HG03457 (cell line): Measurements from ENCODE around the gene CD59.
"Not testable (repeated sequence)": the region's sequence is repeated elsewhere in the genome, so short reads cannot be mapped to it uniquely, and the experiment has no call there.

Experiments used
- ATAC-seq: cut with Tn5 transposase; IDR thresholded peaks from one replicate; pipeline ENCODE4 v1.9.1; 2021; ENCODE audit warnings: moderate number of reproducible peaks; ENCODE audit not compliant: unreplicated experiment

The CD59 gene

GRCh38 chr11:33669598-33670249, 66.5 kb downstream of the CD59 start:
- no peak for ATAC-seq

DNA sequence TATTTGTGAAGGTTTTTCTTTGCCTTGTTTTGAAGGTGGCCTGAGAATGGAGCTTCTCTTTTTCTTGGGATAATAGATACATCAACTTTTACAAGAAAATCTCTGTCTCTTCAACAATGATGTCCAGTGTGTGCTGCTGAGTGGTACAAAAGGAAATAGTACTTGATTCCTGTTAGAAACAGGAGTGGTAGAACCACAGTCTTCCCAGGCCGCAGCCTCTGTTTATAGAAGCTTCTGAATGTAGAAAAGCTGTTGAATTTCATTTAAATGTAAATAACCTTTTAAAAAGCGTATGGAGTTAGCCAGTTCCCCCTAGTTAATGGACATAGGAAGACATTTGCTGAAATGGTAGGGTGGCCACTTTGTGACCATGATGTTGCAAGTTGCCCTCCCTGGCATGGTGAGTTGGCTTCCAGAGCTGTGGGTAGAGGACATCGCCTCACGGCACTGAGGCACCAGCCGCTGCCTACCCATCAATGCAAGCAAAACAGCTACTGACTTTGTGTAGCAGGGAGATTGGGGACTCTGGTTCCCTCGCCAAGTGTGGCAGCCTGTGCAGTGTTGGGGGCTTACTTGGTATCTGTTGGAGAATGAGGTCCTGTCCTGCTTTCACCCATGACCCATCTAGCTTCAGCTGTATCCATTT, 67.1 kb downstream of the CD59 start:
- ATAC-seq, result no peak

DNA sequence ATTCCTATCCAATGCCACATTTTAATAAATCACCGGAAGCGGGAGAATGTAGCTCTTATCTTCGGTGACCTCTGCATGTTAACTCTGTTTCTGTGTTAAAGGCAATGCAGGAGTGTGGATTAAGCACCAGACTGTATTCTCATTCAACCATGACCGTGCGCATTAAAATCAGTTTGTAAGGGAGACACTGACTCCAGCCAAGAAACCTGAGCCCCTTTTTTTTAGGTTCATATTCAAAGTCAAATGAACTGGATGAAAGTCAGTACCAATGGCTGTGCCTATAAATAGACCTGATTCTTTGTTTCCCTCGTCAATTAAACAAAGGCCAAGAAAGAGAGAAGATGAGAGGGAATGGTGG, 67.8 kb downstream of the CD59 start:
- ATAC-seq, result no peak

GRCh38 chr11:33667819-33668467, 68.3 kb downstream of the CD59 start:
- no peak for ATAC-seq

- no peak for ATAC-seq
These were observed 70.7 kb downstream of the CD59 start for GRCh38 chr11:33665350-33666106.

DNA sequence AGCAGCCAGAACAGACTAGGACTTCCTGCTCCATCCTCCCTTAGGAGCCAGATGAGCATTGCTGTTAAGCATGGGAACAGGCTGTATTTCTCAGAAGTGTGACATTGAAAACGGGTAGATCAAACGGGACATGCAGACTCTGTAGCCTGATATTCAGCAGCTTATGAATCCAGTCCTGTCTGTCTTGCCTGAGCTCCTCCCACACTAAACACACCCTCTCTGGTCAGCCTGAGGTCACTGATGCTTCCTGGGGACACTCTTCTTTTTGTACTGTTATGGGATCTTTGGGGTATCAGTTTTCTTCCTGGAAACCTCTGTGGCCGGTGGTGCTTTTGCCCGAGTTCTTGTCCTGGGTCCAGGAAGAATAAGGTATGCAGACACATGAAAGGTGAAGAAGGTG, 71.4 kb downstream of the CD59 start:
- ATAC-seq, result no peak

DNA sequence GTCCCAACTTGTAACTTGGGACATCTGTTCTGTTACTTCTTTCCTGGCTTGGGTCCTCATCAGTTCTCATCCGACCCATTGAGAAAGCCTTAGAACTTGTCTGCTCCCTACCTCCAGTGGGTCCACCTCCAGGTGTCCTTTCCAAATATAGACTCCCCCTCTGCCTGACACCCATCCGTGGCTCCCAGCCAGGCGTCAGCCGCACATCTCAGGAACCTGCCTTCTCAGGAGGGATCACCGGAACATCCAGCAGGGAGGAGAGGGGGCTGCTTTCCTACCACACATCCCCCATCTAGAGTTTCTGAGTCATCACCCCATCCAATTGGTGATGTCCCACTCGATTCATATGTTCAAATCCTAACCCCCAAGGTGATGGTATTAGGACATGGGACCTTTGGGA, 72.1 kb downstream of the CD59 start:
- ATAC-seq, result no peak

- ATAC-seq, result no peak
These were observed 73.1 kb downstream of the CD59 start for GRCh38 chr11:33663121-33663520.

- not testable (repeated sequence) for ATAC-seq
These were observed 74.7 kb downstream of the CD59 start for GRCh38 chr11:33661526-33661925.

DNA sequence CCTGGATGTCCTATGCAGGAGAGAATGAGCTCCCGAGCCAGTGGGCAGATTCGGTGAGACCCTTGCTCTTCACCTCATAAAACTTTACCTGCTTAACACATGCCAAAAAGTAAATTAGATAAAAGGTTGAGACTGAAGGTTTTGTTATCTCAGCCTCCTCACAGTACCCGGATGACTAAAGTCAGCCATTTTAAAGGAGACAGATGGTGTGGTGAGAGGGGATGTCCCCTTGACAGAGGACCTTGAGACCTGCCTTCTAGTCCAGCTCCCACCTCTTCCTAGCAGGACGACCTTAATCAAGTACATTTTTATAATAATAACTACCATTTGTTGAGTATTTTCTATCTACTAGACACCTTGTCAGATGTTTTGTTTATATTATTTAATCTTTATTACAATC, 75.3 kb downstream of the CD59 start:
- ATAC-seq, result no peak

GRCh38 chr11:33659370-33660139, 76.7 kb downstream of the CD59 start:
- no peak for ATAC-seq

DNA sequence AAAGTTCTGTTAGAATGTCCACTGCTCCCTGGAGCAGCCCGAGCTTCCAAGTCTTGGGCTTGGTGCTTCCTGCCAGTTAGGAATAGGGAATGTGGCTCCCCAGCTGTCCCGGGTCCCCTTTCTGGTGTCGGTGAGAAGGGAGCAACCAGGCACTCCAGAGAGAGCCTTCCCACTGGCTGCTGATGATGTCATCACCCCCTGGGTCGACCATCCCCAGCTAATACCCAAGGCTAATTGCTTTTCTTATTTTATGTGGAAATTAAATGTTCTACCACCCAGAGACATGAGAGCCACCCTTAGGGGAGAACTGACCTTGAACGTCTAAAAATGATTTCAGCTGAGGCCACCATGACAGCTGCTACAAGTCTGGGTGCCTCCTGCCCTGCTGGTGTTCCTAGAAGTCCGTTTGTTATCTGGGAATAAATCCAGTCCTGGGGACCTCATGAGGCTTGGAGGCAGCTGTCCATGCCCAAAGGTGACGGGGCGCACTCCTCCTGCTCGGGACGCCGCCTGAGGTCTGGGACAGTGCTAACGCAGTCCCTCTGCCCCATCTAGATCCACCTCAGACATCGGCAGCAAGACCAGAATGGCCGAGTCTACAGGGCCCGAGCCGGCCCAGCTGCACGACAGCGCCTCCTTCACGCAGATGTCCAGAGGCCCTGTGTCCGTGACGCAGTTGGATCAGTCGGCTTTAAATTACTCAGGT, 77.9 kb downstream of the CD59 start:
- ATAC-seq, result no peak

DNA sequence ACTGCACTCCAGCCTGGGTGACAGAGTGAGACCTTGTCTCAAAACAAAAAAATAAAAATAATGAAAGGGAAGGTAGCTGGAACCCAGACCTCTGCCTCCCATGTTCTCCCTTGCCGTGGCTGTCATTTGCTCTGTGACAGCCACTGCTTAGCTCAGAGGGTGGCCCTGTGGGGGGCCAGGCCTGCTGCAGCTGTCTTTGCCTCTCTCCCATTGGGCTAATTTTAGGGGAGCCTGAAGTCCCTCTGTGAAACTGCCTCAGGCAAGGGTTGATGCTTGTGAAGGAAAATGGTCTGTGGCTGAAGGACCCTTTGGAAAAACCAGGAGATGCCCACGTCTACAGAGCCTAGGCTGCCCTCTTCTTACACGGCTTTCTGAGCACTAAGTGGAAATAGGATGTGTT, 78.5 kb downstream of the CD59 start:
- no peak for ATAC-seq

DNA sequence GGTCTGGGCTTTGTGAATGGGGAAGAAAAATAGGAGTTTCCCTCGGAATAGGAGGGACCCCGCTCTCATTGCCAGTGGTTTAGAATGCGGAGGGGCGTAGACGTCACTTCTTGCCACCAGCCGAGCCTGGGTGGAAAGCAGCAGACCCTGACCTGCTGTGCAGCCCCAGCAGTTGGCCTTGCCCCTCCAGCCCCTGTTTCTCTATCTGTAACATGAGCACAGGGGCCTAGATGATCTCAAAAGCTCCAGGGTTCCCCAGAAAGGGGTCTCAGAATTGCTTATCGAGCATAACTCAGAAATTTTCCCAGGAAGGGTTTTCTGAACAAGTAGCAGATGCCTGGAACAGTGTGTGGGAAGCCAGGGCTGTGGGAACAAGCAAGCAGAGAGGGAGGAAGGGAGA, 79.5 kb downstream of the CD59 start:
- ATAC-seq, result no peak

GRCh38 chr11:33655842-33656600, 80.2 kb downstream of the CD59 start:
- no peak for ATAC-seq

DNA sequence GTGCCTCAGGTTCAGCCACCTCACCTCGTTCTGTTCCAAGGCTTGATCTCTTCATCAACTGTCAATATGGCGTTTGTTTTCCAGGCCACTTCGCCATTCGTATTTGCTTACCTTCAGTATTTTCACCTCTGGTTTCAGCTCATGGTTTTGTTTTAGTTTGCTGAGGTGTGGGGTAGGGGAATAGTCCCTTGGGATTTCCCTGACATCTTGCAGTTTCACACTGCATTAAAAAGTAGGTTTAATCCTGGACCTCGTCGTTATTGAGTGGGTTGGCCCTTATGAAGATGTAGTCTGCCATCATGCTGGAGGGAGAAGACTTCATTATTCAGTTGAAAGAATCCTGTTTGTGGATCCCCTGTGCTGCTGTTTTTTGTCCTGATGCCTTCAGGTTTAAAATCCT, 81.6 kb downstream of the CD59 start:
- ATAC-seq, result no peak
